ENCODE data around the gene BIN2.
"Not testable (repeated sequence)": the region's sequence is repeated elsewhere in the genome, so short reads cannot be mapped to it uniquely, and the experiment has no call there.

The BIN2 gene

DNA sequence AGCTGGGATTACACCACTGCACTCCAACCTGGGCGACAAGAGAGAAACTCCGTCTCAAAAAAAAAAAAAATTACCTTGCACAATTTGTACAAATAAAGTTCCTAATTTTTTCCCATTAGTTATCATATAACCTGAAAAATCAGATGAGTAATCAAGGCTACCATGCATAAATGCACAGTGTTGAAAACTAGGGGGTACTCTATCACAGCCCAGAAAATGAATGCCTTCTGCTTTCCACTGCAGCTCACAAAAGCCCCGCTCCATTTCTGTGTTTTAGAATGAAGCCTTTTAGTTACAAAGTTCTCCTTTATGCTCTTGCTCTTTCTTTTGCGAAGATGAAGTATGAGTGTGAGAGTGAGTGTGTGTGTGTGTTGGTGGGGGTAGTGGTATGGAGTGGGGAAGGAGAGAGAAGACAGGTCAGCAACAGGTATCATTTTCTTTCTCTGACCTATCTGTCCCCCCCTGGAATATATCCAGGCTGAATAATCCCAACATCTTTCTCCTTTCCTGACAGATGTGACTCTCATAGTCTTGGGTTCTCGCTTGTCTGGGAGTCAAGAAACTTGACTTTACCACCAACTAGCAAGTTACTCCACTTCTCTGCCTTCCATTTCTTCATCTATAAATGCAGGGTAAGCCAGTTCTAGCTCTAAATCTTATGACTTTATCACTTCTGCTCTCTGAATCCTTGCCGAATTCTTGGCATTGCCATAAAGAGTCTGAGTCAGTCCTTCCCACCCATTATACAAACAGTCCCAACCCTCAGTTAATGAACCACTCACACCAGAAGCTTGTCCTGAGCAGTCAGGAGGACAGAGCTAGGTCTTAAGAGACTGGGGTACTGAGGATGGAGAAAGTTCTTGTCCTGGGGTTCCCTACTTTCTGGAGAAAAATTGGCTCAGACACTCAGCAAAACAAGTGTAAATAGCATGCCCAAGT is 16.1 kb downstream of the BIN2 start:
- no peak for DNase-seq

DNA sequence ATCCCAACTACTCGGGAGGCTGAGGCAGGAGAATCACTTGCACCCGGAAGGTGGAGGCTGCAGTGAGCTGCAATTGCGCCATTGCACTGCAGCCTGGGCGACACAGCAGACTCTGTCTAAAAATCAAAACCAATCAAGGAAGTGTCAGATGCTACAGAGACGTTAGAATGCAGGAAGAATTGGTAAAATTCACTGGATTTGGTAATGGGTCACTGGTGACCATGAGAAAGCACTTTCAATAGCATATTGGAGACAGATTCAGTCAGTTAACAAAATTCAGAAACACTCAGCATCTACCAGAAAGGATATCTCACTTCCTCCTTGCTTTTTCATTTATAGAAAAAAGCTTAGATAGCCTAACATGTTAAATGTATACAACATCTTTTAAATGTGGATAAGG is 17.5 kb downstream of the BIN2 start:
- DNase-seq = no peak

DNA sequence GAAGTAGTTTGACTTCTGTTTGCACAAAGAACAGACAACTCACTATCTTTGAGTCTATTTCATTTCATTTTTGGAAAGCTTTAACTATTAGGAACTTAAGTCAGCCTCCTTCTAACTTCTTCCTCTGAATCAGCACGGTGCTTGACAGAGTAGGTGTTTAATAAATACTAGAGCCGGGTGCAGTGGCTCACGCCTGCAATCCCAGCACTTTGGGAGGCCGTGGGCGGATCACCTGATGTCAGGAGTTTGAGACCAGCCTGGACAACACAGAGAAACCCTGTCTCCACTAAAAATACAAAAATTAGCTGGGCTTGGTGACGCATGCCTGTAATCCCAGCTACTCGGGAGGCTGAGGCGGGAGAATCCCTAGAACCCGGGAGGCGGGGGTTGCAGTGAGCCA is 23.2 kb downstream of the BIN2 start:
- not testable (repeated sequence) for DNase-seq

DNA sequence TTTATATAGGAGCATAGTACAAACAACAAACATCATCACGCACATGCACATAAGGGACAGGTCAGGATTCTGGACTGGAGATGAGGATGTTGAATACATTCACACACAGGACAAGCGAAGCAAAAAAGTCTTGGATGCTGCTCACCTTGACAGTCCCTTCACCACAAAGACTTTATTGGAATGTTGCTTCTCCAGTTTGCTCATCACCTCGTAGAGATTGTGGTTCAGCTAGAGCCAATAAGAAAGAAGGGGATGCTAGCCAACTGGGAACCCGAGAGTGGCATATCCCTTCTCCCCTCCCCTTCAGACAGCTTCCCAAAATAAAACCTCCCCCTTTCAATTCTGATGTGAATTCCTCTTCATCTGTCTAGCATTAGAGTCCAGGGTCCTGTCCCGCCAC is 28.3 kb downstream of the BIN2 start:
- DNase-seq = no peak

DNA sequence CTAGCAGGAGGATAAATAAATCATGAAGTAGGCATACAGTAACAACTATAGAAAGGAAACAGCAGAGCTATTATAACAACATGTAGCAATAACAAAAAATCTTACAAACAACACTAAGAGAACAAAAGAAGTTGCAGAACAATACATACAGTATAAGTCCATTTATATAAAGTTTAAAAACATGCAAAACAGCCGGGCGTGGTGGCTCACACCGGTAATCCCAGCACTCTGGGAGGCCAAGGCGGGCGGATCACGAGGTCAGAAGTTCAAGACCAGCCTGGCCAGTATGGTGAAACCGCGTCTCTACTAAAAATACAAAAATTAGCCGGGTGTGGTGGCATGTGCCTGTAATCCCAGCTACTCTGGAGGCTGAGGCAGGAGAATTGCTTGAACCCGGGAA is 29.9 kb downstream of the BIN2 start:
- DNase-seq = not testable (repeated sequence)

DNA sequence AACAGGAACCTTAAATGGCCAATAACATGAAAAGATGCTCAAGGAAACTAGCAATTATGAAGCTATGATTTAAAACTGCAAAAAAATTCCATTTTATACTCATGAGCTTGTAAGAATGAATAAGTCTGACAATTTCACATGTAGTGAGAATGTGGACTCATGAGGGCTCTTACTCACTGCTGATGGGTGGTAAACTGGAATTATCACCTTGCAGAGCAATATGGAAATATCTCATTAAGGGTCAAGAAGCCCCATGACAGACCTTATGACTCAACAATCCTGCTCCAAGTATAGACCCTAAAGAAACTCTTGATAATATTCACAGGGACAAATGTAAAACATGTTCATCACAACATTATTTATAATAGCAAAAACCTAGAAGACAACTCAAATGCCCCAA is 30.3 kb downstream of the BIN2 start:
- DNase-seq = no peak

DNA sequence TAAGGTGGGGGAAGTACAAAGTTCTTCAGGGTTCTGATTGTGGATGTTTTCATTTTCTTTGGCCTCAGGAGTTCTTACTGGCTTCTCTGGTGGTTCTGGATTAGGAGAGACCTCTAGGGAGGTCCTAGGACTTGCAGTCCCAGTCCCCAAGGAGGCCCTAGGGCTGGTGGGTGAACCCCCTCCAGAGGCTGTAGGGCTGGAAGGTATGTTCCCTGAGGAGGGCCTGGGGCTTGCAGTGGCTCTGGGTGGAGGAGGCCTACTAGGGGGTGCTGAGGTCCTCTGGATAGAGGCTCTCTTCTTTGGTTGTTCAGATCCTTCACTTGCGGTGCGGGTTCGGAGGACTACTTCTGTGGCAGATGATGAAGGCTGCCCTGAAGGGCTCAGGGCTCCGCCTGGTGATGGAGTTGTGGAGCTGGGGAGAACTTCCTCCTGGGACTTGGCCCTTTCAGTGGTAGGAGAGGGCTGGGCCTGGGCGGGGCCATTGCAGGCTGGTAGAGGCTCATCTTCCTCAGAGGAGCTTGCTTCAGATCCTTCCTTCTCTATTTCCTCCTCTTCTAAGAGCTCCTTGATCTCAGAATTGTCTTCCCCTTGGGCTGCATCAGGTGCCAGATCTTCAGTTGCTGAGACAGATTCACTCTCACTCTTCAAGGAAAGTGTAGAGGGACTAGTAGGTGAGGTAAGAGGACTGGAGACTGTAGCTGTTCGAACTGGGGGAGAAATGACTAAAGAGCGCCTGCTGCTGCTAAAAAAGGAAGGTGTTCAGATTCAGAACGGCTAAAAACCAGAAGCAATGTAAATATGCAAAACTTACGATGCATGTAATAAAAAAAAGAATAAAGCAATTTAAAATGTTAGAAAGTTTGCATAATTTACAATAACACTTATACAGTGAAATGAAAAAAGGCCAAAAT is 32.1 kb downstream of the BIN2 start:
- DNase-seq = not testable (repeated sequence)

DNA sequence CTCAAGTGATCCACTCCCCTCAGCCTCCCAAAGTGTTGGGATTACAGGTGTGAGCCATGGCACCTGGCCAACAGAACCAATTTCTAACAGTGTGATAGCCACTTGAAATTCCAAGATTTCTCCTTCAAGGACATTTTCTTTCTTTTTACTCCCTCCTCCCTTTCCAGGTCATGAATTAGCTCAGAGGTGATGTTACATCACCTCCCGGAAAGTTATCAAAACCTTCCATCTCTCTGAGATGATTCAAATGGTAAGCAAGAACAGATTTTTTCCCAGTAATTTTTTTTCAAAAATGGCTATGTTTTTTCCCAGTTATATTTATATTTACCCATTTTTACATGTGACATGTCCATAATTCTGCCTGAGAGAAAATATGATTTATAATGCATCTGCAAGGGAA is 38.1 kb downstream of the BIN2 start:
- no peak for DNase-seq

DNA sequence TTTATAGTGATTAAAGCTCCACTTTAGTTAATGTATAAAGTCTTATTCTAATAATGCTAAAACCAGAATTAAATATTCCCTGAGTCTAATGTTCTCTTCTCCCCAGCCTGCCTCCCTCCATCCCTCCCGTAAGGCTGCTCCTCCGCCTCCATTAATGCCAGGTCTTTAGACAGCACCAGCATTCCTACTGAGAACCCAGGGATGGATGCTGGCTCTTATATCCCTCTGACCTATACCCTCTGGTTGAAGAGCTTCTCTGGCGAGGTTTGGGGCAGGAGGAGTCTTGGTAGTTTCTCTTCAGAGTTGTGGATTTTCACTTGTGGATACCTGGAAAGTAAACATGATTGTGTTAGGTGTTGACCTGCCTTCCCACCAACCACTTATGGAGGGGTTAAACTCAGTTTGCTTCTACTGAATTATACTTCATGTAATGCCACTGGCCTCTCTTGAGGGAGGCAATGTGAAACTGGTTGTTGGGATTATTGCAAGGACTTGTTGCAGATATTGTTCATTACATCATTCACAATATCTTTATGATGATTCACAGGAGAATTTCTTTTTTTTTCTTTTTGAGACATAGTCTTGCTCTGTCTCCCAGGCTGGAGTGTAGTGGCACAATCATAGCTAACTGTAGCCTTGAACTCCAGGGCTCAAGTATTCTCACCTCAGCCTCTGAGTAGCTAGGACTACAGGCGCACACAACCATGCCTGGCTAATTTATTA is 42.6 kb downstream of the BIN2 start:
- DNase-seq = no peak

DNA sequence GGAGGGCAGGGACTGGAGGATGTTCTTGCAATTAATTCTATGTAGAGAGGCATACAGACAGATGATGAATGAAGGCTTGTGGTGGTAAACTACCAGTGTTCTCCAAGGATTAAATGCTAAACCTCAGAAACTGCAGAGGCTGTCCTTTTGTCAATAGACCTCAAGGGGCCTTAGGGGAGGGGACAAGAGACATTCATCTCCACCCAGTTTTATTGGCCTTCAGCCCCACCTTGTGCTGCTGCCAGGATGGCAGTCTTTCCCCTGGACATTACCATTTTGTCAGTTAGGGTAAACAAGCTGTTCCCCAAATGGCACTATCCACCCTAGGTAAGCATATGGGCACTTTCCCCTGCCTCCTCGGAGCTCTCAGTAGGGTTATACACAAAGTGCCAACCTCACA is 48.9 kb downstream of the BIN2 start:
- no peak for DNase-seq

DNA sequence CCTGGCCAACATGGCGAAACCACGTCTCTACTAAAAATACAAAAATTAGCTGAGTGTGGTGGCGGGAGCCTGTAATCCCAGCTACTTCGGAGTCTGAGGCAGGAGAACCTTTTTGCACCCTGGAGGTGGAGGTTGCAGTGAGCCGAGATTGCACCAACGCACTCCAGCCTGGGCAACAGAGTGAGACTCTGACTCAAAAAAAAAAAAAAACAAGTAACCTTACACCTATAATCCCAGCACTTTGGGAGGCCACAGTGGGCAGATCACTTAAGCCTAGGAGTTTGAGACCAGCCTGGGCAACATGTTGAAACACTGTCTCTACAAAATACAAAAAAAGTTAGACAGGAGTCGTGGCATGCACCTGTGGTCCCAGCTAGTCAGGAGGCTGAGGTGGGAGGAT is 51.2 kb downstream of the BIN2 start:
- DNase-seq = not testable (repeated sequence)

DNA sequence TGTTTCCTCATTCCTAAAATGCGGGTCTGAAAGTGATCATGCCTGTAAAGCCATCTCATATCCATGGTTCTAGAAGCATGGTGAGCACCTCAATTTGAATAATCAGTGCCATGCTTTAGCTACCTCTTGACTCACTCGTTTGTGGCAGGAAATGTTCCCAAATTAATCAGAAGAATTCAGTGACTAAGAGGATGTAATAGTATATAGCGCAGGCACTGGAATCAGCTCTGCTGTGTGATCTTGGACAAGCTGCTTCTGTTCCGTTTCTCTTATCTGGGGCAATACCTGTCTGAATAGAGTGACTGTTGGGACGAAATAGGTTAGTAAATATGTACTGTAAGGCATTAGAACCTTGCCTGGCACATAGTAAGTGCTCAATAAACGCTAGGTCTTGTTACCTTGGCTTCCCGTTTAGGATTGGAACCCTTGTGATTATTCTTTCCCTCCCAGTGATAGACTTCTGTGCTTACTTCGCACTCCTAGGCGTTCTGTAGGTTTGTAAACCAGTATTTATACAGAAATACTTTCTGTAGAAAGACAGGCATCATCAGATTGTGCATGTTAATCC is 52.9 kb downstream of the BIN2 start:
- peak; percentile 58 for DNase-seq

DNA sequence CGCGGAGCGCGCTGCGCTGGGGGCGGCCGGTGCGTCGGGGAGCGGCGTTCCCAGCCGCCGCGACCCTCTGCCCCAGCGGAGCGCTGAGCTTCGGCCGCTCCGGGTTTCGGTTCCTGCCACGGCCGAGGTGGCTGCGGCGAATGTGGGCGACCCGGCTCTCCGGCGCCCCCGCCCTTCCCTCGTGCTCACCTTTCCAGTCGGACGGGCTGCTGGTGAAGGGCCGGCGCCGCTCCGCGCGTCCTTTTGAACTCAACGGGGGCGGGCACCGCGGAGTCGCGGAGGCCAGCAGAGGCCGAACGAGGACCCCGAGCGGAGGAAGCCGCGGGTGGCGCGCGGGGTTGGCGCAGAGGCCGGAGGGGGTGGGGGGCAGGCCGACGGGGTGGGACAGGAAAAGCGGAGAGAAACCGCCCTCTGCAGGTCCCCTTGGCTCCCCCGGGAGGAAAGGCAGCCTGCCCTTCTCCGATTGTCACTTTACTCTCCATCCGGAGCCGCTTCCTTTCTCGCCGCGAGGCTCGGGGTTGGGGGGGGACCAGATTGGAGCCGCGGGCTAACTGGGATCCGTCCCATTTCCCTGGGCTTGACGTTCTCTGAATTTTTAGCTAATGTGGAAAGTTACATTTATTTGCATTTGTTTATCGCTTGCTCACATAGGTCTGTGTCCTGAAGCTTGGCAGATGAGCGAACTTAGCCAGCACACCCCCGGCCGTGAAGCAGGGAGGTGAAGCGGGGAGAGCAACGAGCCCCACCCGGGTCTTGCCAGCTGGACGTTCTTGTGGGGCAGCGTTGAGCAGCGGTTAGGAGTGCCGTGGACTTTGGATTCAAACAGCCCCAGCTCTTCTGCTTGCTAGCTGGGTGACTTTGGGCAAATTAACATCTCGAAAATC is 53.7 kb downstream of the BIN2 start, which contains the start of gene SMAGP:
TSS of gene SMAGP (minus strand) at position 349 of the 884 bp plus-strand sequence. CDS start 1,137 bp downstream, outside the sequence.
- peak; percentile 91 for DNase-seq

DNA sequence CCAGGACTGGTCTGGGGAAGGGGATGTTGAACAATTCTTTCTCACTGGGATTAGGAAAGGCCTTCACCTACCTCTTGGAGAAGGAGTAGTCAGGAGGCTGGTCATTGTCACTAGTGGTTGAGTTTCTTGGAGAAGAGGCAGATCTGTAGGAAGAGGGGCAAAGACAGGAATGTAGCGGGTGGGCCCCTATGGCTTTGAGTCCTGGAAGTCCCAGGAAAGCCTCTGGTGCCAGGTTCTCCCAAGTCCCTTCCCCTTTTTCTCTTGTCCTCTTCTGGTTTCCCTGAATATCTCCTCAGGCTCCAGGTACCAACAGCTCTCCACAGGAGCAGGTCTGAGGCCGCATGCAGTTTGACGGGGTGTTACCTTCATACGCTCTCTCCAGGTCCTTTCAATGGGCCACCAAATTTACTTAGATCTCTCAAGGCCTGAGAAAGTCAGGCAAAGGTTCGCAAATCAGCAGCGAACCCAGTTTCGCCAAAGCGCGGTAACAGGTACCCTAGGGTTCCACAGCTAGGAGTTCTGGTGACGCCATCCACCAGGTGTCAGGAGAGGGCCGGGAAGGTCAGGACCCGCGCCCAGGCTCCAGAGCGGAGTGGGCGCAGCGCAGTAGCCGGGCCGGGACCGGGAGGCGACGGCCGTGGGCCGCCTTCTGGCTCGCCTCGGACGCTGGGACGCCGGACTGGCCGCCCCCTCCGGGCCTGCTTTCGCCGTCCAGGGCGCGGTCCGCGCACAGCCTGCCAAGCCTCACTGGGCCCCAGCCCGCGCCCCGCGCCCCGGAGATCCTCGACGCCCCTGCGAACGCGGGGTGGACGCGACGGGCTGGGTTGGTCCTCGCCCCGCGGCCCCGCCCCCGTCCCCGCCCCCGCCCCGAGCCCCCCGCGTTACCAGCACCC is 54.6 kb downstream of the BIN2 start:
- DNase-seq = peak; percentile 87

DNA sequence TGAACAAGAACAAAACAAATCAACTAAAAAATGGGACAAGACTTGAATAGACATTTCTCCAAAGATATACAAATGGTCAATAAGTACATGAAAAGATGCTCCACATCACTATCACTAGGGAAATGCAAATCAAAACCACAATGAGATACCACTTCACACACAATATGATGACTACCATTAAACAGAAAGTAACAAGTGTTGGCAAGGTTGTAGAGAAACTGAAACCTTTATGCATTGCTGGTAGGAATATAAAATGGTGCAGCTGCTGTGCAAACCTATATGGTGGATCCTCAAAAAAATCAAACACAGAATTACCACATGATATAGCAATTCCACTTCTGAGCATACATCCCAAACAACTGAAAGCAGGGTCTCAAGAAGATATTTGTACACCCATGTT is 59.0 kb downstream of the BIN2 start:
- DNase-seq = no peak

DNA sequence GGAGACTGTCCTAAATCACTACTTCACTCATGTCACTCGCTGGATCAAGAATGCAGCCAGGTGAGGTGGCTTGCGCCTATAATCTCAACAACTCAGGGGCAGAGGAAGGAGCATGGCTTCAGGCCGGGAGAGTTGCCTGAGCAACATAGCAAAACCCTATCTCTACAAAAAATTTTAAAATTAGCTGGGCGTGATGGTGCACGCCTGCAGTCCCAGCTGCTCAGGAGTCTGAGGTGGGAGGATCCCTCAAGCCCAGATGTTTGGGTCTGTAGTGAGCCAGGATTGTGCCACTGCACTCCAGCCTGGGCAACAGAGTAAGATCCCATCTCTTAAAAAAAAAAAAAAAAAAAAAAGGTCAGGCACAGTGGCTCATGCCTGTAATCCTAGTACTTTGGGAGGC is 59.7 kb downstream of the BIN2 start:
- no peak for DNase-seq

DNA sequence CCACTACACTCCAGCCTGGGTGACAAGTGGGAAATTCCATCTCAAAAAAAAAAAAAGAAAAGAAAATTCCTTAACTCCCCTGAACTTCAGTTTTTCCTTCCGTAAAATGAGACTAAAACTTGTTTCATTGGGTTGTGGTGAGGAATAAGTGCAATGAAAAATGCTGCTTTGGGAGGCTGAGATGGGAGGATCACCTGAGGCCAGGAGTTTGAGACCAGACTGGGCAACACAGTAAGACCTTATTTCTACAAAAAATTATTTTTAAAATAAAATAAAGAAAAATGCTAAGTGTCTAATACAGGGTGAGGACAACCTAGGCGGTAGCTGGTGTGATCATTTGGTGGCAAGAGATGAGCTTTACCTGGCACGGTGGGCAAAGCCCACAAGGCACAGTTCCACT is 60.6 kb downstream of the BIN2 start:
- no peak for DNase-seq

DNA sequence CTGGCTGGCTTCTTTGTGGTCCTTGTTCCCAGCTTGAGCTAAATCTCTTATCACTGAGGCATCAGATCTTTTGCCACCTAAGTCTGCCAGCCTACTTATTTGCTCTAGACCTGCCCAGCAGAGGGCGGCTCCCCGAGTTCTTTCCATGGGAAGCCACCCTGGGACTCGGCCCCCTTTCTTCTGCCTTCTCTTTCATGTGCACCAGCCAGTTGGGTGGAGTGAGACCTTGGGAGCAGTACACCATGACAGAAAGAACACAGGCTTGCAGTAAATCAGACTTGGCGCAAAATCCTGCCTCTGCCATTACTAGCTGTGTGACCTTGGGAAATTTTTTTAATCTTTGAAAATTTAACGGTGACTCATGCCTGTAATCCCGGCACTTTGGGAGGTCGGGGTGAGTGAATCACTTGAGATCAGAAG is 61.2 kb downstream of the BIN2 start:
- peak; percentile 37 for DNase-seq

DNA sequence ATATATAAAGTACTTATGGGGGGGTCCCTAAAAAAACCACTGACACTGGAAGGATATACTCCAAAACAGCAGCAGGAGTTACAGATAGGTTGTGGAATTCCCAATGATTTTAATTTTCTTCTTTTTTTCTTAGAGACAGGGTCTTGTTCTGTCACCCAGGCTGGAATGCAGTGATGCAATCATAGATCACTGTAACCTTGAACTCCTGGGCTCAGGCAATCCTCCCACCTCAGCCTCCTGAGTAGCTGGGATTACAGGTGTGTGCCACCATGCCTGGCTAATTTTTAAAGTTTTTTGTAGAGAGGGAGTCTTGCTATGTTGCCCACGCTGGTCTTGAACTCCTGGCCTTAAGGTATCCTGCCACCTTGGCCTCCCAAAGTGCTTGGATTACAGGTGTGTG is 64.4 kb downstream of the BIN2 start:
- not testable (repeated sequence) for DNase-seq

DNA sequence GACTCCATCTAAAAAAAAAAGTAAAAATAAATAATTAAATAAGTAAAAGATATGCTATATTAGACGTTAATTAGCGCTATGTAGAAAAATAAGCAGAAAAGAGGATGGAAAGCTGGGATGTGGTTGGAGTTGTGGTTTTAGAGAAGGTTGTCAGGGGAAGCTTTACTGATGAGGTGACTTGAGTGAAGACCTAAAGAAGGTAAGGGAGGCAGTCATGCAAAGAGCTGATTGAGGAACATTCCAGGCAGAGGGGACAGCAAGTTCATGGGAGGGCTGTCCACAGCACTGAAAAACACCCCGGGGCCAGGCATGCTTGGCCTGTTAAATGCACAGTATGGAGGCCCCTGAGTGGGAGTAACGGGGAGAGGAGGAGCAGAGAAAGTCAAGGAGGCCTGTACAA is 69.4 kb downstream of the BIN2 start:
- DNase-seq = no peak
